Measurements from ENCODE around the gene BANF1.
A peak's percentile ranks its signal among the peaks of the same experiment; 100 is the strongest.
"Not testable (repeated sequence)": the region's sequence is repeated elsewhere in the genome, so short reads cannot be mapped to it uniquely, and the experiment has no call there.

The BANF1 gene

GRCh38 chr11:65978391-65979238 is 23.7 kb upstream of the BANF1 start:
- no peak for DNase-seq

- DNase-seq = no peak
These were observed 23.0 kb upstream of the BANF1 start for GRCh38 chr11:65979261-65979759.

- DNase-seq = no peak
These were observed 21.1 kb upstream of the BANF1 start for GRCh38 chr11:65981101-65981740.

GRCh38 chr11:65981972-65982823 is 20.1 kb upstream of the BANF1 start:
- DNase-seq = no peak

- no peak for DNase-seq
These were observed 19.3 kb upstream of the BANF1 start for GRCh38 chr11:65982824-65983588.

- no peak for DNase-seq
These were observed 18.7 kb upstream of the BANF1 start for GRCh38 chr11:65983589-65983987.

GRCh38 chr11:65987336-65987735 is 15.0 kb upstream of the BANF1 start:
- no peak for DNase-seq

GRCh38 chr11:65988791-65989592 is 13.3 kb upstream of the BANF1 start:
- peak; percentile 74 to 94 (median 88) for DNase-seq

- no peak for DNase-seq
These were observed 10.2 kb upstream of the BANF1 start for GRCh38 chr11:65992056-65992455.

GRCh38 chr11:65997286-65997685 is 5.0 kb upstream of the BANF1 start:
- no peak for DNase-seq

GRCh38 chr11:66002648-66003225 is 434 bp downstream of the BANF1 start:
- peak in 1 of 6 experiments; percentile 74 for DNase-seq

GRCh38 chr11:66003291-66003690 is 988 bp downstream of the BANF1 start:
- no peak for DNase-seq

- DNase-seq = no peak
These were observed 1.9 kb downstream of the BANF1 start for GRCh38 chr11:66004186-66004585.

- no peak for DNase-seq
These were observed 4.0 kb downstream of the BANF1 start for GRCh38 chr11:66006134-66006890.

- DNase-seq = no peak
These were observed 4.5 kb downstream of the BANF1 start for GRCh38 chr11:66006891-66007176.

GRCh38 chr11:66007201-66007634 is 4.9 kb downstream of the BANF1 start:
- no peak for DNase-seq

GRCh38 chr11:66008095-66008467 is 5.8 kb downstream of the BANF1 start:
- no peak for DNase-seq

- DNase-seq = no peak
These were observed 6.3 kb downstream of the BANF1 start for GRCh38 chr11:66008468-66009101.

- not testable (repeated sequence) for DNase-seq
These were observed 7.7 kb downstream of the BANF1 start for GRCh38 chr11:66010036-66010435.

GRCh38 chr11:66011239-66011784 is 9.0 kb downstream of the BANF1 start:
- no peak for DNase-seq
